KBM-7 (cell line): ENCODE results near the gene VCAN.
A peak's percentile ranks its signal among the peaks of the same experiment; 100 is the strongest.

ENCODE experiments used
- DNase-seq: peaks from one replicate; pipeline ENCODE4 v3.0.0-alpha.2; 2015
- in situ Hi-C: fragments of 300-500 bp; cut with MboI; formaldehyde crosslinking; loops from 2 replicates; pipeline ENCODE4 v1.14.3; 2020; ENCODE audit warnings: low sequenced_read_pairs, low pct_unique_long_range_greater_than_20kb, mixed read lengths

Gene VCAN

GRCh38 chr5:83586874-83587776 is 115.6 kb downstream of the VCAN start:
- in situ Hi-C loops: no loop called here
- no peak for DNase-seq

GRCh38 chr5:83589786-83590185 is 118.2 kb downstream of the VCAN start:
- no peak for DNase-seq
- in situ Hi-C loops: no loop called here

- in situ Hi-C loops: no loop called here
- no peak for DNase-seq
These were observed 119.4 kb downstream of the VCAN start for GRCh38 chr5:83590966-83591365.

GRCh38 chr5:83595217-83595616 is 123.7 kb downstream of the VCAN start:
- in situ Hi-C loops: no loop called here

GRCh38 chr5:83608122-83608521 is 136.6 kb downstream of the VCAN start:
- DNase-seq: peak; percentile 69
- in situ Hi-C loops: no loop called here

More at GRCh38 chr5:83595217-83595616, 123.7 kb downstream of the VCAN start:
- no peak for DNase-seq

GRCh38 chr5:83614841-83615240 is 143.3 kb downstream of the VCAN start:
- no peak for DNase-seq
- in situ Hi-C loops: no loop called here

- in situ Hi-C loops: no loop called here
- no peak for DNase-seq
These were observed 156.8 kb downstream of the VCAN start for GRCh38 chr5:83628360-83628759.
